GM11168 (cell line): ENCODE measurements around the gene PCDHGC4.

Experiments used
- in situ Hi-C: fragments of 300-500 bp; cut with MboI; formaldehyde crosslinking; loops from one replicate; pipeline ENCODE4 v1.12.0; 2022; ENCODE audit warnings: low sequenced_read_pairs; ENCODE audit not compliant: unreplicated experiment

The PCDHGC4 gene

DNA sequence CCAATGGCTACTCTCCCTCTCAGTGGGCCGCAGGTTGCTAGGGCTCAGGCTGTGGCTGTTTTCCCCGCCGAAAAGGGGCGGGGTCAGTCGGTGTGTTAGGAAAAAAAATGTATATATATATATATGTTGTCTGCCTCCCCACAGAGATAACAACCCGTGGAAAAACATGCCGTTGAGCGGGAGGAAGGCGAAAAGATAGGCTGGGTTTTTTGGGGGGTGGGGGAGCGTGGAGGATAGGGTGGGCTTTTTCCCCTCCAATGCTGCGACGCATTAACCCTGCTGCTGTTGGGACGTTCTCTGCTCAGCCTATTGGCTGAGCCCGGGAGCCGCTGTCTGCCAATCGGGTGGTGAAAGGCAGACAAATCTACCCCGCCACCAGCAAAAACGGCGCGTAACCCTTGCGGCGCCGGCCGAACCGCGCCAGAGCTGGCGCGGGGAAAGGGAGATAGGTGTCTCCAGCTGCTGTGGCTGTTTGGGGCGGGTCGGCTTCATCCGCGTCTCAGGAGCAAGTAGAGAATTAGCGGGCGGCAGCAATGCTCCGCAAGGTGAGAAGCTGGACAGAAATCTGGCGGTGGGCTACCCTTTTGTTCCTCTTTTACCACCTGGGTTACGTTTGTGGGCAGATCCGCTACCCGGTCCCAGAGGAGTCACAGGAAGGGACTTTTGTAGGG lies at the start of gene PCDHGC4:
PCDHGC4 (plus strand) TSS at position 390 of the 671 bp plus-strand sequence; CDS start at position 534, 144 bp downstream.
- in situ Hi-C loops, result no loop called here

DNA sequence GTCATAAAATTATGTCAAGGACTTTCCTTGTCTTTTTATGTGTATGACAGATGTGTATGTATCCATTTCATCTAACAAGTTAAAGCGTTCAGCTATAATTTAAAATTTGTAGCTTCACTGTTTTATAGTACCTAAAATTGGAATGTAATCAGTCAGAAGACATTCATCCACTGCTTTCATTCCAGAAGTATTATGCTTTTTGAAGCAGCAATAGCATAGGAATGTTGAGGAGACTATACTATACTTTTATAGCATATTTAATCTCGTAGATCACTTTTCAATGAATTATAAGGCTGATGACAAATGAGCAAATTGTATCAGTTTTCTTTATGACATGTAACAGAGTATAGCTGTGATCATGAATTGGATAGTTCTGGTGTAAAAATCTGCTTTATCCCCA lies 47.6 kb upstream of the PCDHGC4 start:
- in situ Hi-C loops, result no loop called here

DNA sequence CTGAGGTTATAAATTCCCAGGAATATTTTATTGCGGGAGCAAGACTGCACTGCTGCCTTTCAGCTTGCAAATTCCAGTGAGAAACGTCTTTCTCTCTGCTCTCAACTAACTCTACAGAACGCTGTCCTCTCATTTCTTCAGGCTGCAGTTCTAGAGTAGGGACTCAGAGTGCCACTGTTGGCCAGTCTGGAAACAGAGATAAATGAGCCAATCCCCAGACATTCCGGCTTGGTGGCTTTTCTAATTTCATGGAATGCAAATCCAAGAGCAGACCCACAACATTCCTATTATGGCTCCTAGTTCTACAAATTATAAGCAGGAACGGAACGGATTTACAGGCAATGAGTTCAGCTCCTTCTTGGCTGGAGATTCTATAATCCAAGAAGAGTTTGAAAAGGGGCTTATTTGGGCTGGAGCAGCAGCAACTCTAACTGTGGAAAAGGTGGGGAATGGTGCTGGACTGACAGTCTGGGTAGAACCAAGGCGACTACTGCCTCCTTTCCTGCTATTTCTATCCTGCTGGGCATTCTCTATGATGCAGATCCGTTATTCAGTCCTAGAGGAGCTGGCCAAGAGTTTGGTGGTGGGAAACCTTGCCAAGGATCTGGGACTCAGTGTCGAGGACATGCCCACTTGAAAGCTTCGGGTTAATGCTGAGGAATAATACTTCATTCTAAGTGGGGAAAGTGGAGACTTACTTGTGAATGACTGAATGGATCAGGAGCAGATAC lies 45.3 kb upstream of the PCDHGC4 start:
- in situ Hi-C loops, result no loop called here

DNA sequence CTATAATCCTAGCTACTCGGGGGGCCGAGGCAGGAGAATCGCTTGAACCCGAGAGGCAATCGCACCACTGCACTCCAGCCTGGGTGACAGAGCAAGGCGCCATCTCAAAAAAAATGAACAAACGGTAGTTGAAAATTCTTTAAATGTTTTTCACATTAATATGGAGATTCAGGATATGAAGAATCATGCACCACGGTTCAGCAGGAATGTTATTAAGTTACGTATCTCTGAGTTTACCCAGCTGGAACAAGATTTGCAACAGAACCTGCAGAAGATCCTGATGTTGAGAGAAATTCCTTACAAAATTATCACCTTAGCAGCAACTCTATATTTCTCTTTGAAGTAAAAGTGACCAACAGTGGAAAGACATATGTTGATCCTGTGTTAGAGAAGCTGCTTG lies 44.5 kb upstream of the PCDHGC4 start:
- in situ Hi-C loops, result no loop called here

DNA sequence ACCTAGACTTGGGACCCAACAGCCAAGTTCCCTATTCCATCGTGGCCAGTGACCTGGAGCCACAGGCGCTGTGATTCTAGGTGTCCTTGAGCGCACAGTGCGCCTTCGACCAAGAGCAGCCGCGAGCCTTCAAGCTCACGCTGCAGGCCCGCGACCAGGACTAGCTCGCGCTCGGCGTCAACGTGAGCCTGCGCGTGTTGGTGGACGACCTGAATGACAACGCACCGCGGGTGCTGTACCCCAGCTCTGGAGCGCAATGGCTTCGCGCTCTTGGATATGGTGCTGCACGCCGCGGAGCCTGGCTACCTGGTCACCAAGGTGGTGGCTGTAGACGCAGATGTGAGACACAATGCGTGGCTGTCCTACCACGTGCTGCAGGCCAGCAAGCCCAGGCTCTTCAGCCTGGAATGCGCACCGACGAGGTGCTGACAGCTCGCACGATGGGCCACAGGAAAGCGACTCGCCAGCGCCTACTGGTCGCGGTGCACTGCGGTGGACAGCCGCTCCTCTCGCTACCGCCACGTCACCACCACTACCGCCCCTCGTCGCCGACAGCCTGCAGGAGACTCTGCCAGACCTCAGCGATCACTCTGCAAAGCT lies 43.2 kb upstream of the PCDHGC4 start:
- in situ Hi-C loops, result no loop called here

DNA sequence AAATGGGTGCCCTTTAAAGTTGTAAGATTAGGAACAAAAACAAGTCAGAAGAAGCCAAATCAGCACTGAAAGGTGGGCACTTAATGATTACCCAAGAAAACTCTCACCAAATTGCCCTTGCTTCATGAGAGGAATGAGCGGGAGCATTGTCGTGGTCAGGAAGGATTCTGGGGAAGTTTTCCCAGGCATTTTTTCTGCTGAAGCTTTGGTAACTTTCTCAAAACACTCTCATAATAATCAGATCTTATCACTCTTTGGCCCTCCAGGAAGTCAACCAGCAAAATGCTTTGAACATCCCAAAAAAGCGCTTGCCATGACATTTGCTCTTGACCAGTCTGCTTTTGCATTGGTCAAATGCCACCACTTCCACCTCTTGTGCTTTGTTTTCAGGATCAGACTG lies 19.5 kb upstream of the PCDHGC4 start:
- in situ Hi-C loops, result no loop called here

DNA sequence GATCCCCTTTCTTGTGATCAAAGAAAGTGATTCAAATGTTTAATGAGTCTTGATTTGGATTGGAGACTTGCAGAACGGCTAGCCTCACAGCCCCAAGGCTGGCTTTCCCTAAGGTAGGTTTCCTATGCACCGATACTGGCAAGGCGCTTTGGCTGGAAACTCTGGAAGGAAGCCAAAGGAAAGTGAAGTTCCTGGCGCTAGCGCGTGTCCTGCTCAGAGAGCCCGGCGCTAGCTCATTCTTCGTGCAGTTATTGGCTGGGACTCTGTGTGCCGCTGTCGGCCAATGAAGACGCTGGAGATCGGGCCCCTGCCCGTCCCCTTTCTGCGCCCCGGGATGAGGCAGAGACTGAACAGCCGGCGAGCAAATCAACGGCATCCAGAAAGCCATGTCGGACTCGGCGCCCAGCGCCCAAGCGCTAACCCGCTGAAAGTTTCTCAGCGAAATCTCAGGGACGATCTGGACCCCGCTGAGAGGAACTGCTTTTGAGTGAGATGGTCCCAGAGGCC lies 9.2 kb upstream of the PCDHGC4 start, which contains the start of gene PCDHGC3:
PCDHGC3 (plus strand) TSS at position 342 of the 507 bp plus-strand sequence; CDS start at position 493, 151 bp downstream.
- in situ Hi-C loops, result no loop called here

DNA sequence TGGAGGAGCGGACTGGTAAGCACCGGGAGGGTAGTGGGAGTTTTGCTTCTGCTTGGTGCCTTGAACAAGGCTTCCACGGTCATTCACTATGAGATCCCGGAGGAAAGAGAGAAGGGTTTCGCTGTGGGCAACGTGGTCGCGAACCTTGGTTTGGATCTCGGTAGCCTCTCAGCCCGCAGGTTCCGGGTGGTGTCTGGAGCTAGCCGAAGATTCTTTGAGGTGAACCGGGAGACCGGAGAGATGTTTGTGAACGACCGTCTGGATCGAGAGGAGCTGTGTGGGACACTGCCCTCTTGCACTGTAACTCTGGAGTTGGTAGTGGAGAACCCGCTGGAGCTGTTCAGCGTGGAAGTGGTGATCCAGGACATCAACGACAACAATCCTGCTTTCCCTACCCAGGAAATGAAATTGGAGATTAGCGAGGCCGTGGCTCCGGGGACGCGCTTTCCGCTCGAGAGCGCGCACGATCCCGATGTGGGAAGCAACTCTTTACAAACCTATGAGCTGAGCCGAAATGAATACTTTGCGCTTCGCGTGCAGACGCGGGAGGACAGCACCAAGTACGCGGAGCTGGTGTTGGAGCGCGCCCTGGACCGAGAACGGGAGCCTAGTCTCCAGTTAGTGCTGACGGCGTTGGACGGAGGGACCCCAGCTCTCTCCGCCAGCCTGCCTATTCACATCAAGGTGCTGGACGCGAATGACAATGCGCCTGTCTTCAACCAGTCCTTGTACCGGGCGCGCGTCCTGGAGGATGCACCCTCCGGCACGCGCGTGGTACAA lies 8.5 kb upstream of the PCDHGC4 start:
- in situ Hi-C loops, result no loop called here

DNA sequence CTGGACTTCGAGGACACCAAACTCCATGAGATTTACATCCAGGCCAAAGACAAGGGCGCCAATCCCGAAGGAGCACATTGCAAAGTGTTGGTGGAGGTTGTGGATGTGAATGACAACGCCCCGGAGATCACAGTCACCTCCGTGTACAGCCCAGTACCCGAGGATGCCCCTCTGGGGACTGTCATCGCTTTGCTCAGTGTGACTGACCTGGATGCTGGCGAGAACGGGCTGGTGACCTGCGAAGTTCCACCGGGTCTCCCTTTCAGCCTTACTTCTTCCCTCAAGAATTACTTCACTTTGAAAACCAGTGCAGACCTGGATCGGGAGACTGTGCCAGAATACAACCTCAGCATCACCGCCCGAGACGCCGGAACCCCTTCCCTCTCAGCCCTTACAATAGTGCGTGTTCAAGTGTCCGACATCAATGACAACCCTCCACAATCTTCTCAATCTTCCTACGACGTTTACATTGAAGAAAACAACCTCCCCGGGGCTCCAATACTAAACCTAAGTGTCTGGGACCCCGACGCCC lies 7.7 kb upstream of the PCDHGC4 start:
- in situ Hi-C loops, result no loop called here

DNA sequence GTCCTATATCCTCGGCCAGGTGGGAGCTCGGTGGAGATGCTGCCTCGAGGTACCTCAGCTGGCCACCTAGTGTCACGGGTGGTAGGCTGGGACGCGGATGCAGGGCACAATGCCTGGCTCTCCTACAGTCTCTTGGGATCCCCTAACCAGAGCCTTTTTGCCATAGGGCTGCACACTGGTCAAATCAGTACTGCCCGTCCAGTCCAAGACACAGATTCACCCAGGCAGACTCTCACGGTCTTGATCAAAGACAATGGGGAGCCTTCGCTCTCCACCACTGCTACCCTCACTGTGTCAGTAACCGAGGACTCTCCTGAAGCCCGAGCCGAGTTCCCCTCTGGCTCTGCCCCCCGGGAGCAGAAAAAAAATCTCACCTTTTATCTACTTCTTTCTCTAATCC lies 7.0 kb upstream of the PCDHGC4 start:
- in situ Hi-C loops, result no loop called here

DNA sequence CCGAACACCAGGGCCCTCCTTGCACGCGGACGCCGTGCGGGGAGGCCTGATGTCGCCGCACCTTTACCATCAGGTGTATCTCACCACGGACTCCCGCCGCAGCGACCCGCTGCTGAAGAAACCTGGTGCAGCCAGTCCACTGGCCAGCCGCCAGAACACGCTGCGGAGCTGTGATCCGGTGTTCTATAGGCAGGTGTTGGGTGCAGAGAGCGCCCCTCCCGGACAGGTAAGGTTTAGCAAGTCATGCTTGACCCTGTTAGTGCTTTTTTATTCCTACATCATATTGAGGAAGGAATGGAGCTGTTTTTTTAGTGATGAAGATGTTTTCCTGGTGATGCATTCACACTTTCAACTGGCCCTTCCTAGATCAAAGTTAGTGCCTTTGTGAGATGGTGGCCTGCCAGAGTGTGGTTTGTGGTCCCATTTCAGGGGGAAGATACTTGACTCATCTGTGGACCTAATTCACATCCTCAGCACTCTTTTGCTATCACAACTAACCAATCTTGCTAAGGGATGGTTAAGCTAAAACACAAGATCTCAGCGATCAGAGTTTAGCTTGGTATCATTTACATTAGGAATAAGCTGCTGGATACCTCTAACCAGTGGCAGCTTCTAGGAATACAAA lies 6.4 kb upstream of the PCDHGC4 start:
- in situ Hi-C loops, result no loop called here

DNA sequence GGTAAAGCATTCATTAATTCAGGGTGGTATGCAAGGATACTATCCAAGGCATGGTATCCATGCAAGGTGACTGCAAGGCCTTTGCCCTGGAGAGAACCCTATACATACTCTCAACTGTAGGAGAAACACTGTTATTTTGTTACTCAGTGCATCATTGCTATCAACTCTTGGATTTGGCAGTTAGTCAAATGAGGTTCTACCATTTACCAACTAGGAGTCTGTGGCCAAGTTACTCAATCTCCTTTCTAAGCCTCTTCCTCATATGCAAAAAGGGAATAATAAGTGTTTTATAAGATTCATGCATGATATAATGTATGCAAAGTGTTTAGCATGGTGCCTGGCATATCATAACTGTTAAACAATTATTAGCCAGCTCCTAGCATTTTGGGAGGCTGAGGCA lies 5.1 kb upstream of the PCDHGC4 start:
- in situ Hi-C loops, result no loop called here

DNA sequence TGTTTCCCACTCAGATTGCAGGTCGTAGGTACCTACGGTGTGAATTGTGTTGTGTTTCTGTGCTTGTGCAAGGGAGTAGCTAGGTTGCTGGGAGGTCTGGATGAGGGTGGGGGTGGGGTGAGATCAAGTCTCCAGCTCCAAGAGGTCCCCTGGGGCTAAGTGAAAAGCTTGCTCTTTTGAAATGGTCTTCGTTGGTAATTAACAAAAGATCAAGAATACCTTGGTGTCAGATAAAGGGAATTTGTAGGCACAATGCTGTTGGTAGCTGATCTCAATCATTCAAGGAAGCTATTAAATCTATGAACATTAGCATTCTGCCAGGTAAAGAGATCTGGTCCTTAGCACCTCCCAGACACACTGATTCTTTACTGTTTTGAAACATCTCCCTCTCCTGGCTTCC lies 928 bp upstream of the PCDHGC4 start:
- in situ Hi-C loops, result no loop called here

DNA sequence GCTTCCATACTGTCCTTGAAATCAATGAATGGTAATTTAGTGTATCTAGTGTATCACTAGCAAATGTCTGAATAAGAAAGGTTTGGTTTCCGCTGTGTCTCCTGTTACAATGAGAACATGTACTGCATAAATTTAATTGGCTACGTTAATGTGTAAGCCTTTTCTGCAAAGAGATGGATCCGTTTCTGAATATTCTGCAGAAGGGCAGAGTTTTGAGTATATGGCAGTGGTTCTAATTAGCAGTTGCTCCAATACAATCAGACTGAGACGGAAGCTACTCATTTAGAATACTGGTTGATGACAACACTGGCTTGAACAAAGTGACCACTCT lies 555 bp upstream of the PCDHGC4 start:
- in situ Hi-C loops, result no loop called here

DNA sequence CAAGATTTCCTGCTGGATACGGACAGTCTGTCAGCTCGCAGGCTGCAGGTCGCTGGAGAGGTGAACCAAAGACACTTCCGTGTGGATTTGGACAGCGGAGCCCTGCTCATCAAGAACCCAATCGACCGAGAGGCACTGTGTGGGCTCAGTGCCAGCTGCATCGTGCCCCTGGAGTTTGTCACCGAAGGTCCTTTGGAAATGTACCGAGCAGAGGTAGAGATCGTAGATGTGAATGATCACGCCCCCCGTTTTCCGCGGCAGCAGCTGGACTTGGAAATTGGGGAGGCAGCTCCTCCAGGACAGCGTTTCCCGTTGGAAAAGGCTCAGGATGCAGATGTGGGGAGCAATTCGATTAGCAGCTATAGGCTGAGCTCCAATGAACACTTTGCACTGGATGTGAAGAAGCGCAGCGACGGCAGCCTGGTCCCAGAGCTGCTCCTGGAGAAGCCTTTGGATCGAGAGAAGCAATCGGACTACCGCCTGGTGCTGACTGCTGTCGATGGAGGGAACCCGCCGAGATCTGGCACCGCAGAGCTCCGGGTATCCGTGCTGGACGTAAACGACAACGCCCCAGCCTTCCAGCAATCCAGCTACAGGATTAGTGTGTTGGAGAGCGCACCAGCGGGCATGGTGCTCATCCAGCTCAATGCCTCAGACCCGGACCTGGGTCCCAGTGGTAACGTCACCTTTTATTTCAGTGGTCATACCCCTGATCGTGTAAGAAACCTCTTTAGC lies 658 bp downstream of the PCDHGC4 start:
- in situ Hi-C loops, result no loop called here

DNA sequence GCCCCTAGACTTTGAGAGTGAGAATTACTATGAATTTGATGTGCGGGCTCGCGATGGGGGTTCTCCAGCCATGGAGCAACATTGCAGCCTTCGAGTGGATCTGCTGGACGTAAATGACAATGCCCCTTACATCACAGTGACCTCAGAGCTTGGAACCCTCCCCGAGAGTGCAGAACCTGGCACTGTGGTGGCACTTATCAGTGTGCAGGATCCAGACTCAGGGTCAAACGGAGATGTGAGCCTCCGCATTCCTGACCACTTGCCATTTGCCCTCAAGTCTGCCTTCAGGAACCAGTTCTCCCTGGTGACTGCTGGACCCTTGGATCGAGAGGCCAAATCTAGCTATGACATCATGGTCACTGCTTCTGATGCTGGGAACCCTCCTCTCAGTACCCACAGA lies 1.3 kb downstream of the PCDHGC4 start:
- in situ Hi-C loops, result no loop called here

DNA sequence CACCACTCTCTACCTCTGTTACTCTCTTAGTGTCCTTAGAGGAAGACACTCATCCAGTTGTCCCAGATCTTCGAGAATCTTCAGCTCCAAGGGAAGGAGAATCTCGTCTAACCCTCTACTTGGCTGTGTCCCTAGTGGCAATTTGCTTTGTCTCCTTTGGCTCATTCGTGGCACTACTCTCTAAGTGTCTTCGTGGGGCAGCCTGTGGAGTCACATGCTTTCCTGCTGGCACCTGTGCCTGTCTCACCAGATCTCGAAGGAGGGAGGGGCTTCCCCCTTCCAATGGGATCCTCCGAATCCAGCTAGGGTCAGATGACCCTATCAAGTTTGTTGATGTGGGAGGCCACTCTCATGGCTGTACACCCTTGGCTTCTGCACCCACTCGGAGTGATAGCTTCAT lies 2.3 kb downstream of the PCDHGC4 start:
- in situ Hi-C loops, result no loop called here

DNA sequence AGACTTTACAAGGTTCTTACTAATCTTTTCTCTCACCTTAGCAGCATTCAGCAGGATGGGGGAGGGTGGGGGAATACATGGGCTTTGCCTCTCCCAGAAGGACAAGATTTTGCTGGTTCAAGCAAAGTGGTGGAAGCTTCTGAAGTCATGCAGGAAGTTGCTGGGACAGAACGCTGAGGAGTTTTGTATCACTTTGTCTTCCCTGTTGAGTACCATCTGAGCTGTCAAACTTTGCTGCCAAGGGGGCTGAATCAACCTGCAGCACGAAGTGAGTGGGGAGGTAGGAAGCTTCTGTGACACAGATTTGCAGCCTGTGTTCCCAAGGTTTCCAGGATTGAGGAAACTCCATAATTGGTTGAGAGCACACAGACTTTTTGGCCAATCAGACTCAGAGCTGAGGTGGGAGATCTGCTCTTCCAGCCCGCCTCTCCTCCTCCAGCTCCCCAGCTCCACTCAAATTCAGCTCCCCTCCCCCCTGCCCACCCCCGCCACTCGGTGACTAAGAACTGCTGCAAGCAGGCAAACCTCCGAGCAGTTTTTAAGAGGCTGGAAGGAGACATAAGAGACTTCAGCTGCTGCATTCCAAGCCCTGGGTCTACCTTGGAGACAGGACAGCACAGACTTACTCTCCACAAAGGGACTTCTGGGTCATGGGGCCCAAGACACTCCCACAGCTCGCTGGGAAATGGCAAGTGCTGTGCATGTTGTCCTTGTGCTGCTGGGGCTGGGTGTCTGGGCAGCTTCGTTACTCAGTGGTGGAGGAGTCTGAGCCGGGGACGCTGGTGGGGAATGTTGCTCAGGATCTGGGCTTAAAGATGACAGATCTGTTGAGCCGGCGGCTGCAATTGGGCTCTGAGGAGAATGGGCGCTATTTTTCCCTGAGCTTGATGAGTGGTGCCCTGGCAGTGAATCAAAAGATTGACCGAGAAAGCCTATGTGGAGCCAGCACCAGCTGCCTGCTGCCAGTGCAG lies 4.0 kb downstream of the PCDHGC4 start, which contains the start of gene PCDHGC5:
PCDHGC5 (plus strand) TSS at position 491 of the 971 bp plus-strand sequence; CDS start at position 651, 160 bp downstream.
- in situ Hi-C loops, result no loop called here
